T-helper 2 cell treated with Interferon-gamma antibody and Interleukin-4, amounts not matched to agents 5 μg/mL and 100 μg/mL, for 36 hours (primary cell): ENCODE measurements around the gene DOCK4.

Source experiments
- DNase-seq: peaks from one replicate; pipeline ENCODE4 v3.0.0; 2021; ENCODE audit warnings: low spot score
- H3K27ac Mint-ChIP-seq: one replicate; pipeline ENCODE4 v1.8.0; 2021; ENCODE audit warnings: mild to moderate bottlenecking, mixed read lengths
- H3K27me3 Mint-ChIP-seq: one replicate; pipeline ENCODE4 v1.8.0; 2021; ENCODE audit warnings: low read depth, mixed read lengths
- H3K36me3 Mint-ChIP-seq: one replicate; pipeline ENCODE4 v1.8.0; 2021; ENCODE audit warnings: low read depth, mixed read lengths
- H3K4me1 Mint-ChIP-seq: one replicate; pipeline ENCODE4 v1.8.0; 2021; ENCODE audit warnings: low read depth, mixed read lengths
- H3K4me3 Mint-ChIP-seq: one replicate; pipeline ENCODE4 v1.8.0; 2022; ENCODE audit warnings: mild to moderate bottlenecking, moderate library complexity, mixed read lengths
- H3K9me3 Mint-ChIP-seq: one replicate; pipeline ENCODE4 v1.8.0; 2021; ENCODE audit warnings: mixed read lengths

DOCK4 gene

DNA sequence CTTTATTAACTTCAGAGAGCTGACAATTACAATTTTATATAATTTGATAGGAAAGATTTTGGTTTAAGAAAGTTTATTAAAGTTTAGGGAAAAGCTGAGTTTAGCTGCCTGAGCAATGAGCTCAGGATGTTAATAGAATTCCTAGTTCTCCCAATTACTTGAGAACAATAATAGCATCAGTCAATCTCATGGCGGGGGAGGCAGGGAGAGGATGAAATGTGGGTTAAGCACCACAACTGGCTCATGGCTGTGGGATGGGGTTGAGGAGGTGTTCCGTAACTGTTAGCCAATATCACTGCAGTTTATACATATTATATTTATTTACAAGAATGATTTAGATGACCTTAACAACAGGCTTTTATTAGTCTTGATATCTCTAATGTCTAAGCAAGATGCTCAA, 377.0 kb downstream of the DOCK4 start:
- Mint-ChIP-seq H3K9me3 (no peaks in the 10 kb centered on the region), H3K4me3 (no peak overlapping the region), H3K27me3 (no peaks in the 10 kb centered on the region), H3K27ac (no peak overlapping the region), H3K4me1 (no peaks in the 10 kb centered on the region), H3K36me3 (no peaks in the 10 kb centered on the region)
- DNase-seq: no peak

DNA sequence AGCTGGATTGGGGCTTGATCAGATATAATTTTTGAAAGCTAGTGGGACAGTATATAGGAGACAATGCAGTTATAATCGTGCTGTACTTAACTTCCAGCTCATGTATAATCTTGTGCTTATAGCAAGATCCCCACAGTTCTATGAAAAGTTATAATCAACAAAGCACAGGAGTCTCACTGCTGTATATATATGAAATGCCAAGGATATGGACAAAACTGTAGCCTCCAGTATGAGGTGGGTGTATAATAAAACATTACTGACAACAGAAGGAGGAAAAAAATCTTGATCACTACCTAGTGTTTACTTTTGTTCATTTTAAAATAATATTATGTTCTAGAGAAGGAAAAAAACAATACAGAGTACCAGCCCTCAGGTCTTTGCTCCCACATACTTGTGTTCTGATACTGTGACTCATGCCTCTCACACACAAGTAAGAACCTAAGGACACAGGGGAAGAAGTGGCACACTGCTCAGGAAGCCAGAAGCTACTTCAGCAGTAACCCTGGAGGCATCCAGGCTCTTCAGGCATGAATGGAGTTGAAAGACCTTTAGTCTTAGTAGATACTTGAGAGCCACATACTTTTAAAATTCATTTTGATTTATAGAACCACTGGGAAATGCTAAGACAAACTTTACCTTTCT, 378.2 kb downstream of the DOCK4 start:
- H3K27ac Mint-ChIP-seq: no peak overlapping the region
- H3K4me3 Mint-ChIP-seq: no peak overlapping the region
- H3K4me1 Mint-ChIP-seq: no peaks in the 10 kb centered on the region
- no peaks in the 10 kb centered on the region for H3K9me3 Mint-ChIP-seq
- no peak for DNase-seq
- H3K27me3 Mint-ChIP-seq: no peaks in the 10 kb centered on the region
- no peaks in the 10 kb centered on the region for H3K36me3 Mint-ChIP-seq

DNA sequence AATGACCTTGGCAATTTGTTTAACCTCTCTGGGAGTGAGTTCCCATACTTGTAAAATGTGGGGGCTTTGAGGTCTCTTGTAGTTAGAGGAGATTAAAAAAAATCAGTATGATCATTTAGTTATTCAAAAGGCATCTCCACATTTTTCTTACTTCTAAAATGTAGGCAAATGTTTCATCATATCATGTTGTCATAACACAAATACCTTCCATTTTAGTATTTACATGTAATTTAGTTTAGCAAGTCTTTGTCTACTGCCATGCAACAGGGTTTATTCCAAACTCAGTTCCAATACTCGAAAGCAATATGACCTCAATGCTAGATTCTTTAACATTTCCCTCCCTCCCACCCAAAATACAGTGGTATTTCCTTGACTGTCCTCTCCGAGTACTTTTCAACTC, 381.2 kb downstream of the DOCK4 start:
- H3K27ac Mint-ChIP-seq: no peak overlapping the region
- no peaks in the 10 kb centered on the region for H3K36me3 Mint-ChIP-seq
- H3K4me1 Mint-ChIP-seq: no peaks in the 10 kb centered on the region
- no peak for DNase-seq
- no peak overlapping the region for H3K4me3 Mint-ChIP-seq
- H3K27me3 Mint-ChIP-seq: no peaks in the 10 kb centered on the region
- H3K9me3 Mint-ChIP-seq: no peaks in the 10 kb centered on the region

DNA sequence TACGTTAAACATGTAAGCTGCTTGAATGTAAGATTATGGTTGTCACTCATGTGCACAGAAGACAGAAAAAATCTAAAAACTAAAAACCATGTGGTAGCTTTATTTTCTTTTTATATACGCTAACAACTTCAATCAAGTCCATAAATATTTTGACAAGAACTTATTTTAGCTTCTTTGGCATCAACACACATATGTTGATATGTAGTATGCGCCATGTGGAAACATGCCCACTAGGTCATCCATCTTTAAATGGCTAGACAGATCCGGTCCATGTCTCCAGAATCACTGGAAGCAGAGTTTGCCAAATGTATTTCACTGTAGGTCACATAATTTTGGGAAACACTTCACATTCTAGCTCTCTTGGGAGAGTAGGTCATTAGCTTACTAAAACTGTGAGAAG, 382.4 kb downstream of the DOCK4 start:
- Mint-ChIP-seq H3K4me3 (no peak overlapping the region), H3K9me3 (no peaks in the 10 kb centered on the region), H3K27me3 (no peaks in the 10 kb centered on the region), H3K4me1 (no peaks in the 10 kb centered on the region), H3K27ac (no peak overlapping the region), H3K36me3 (no peaks in the 10 kb centered on the region)
- no peak for DNase-seq

DNA sequence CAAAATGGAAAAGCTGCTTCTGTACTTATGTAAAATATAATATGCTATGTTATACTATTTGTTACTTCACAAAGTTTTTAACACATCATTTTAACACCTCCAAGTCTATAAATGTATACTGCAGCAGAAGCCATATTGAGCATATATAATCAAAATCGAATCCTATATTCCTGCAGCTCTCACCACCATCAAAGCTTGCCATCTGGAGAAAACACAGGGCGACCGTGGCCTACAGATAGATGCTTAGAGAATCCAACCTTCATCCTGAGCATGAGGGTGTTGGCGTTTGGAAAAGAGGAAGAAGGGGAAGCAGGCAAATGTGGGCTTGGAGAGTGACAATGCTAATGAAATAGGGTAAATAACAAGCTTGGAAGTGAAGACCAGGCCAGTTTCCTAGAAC, 385.2 kb downstream of the DOCK4 start:
- no peak overlapping the region for H3K4me3 Mint-ChIP-seq
- DNase-seq: no peak
- no peaks in the 10 kb centered on the region for H3K9me3 Mint-ChIP-seq
- H3K4me1 Mint-ChIP-seq: no peaks in the 10 kb centered on the region
- H3K27me3 Mint-ChIP-seq: no peaks in the 10 kb centered on the region
- H3K27ac Mint-ChIP-seq: no peak overlapping the region
- H3K36me3 Mint-ChIP-seq: no peaks in the 10 kb centered on the region

DNA sequence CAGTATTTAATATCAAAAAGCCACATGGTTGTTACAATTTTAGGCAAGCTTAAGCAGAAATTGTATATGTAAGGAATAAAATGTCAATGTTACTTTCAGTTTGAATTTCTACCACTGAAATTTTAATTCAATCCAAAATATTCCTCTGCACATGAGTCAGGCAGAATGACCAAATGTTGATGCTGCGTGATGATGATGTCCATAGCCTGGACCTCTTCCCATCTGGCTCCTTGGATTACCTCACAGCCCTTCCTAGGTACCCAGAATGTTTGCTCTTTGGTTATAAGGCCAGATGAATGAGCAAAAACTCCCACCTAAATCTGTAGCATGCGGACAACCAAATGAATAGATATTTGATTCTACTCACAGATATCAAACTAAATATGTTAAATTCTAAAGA, 385.6 kb downstream of the DOCK4 start:
- no peak overlapping the region for H3K27ac Mint-ChIP-seq
- no peaks in the 10 kb centered on the region for H3K9me3 Mint-ChIP-seq
- no peaks in the 10 kb centered on the region for H3K4me1 Mint-ChIP-seq
- no peaks in the 10 kb centered on the region for H3K36me3 Mint-ChIP-seq
- no peak for DNase-seq
- H3K4me3 Mint-ChIP-seq: no peak overlapping the region
- H3K27me3 Mint-ChIP-seq: no peaks in the 10 kb centered on the region

DNA sequence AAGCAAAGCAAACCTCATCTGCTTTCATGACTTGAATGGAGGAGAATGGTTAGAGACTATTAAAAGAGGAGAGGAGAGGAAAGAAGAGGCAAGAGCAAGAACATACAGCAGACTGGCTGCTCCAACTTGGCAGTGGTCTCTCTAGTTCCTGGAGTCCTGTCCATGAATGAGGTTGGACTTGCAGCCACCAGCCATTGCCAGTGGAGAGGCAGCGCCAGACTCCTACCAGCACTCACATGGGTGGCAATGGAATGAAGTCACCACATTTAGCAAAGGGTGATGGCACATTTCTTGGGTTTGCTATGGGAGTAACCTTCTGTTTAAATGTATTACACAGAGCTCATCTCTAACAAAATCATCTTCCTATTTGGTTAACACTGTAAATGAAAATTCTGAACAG, 386.1 kb downstream of the DOCK4 start:
- Mint-ChIP-seq H3K9me3 (no peaks in the 10 kb centered on the region), H3K27me3 (no peaks in the 10 kb centered on the region), H3K4me1 (no peaks in the 10 kb centered on the region), H3K27ac (no peak overlapping the region), H3K4me3 (no peak overlapping the region), H3K36me3 (no peaks in the 10 kb centered on the region)
- no peak for DNase-seq

DNA sequence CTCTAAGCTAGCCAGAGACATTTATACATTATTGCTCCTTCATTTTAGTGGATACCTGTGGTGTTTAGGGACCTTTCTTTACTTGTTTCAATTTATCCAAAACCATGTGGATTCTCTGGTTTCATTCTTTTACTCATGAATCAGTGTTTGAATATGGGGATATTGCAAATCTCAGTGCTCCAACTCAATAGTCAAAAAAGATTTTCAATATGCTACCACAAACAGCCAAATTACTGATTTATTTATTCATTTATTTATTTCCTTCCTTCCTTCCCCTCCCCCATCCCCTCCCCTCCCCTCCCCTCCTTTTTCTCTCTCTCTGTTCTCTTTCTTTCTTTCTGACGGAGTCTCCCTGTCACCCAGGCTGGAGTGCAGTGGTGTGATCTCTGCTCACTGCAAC, 390.8 kb downstream of the DOCK4 start:
- no peak for DNase-seq
- Mint-ChIP-seq H3K9me3 (no peaks in the 10 kb centered on the region), H3K4me3 (no peak overlapping the region), H3K4me1 (no peaks in the 10 kb centered on the region), H3K36me3 (no peaks in the 10 kb centered on the region), H3K27ac (no peak overlapping the region), H3K27me3 (no peaks in the 10 kb centered on the region)

DNA sequence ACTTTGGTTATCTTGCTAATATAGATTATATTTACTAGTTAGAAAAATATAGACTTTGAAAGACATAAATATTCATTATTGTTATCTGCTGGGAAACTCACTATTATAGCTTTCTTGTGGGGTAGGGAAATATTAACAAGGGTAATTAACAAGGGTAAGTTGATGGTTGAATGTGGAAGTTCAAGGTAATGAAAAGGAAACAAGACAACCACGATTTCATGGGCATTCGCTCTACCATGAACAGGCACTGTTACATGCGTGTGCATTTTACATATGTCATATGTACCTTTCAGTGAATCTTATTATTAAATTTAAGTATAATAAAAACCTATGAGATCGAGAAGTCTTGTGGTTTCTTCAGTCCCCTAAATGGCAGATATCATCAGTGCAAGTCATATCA, 392.9 kb downstream of the DOCK4 start:
- Mint-ChIP-seq H3K9me3 (no peaks in the 10 kb centered on the region), H3K27me3 (no peaks in the 10 kb centered on the region), H3K4me3 (no peak overlapping the region), H3K27ac (no peak overlapping the region), H3K4me1 (no peaks in the 10 kb centered on the region), H3K36me3 (no peaks in the 10 kb centered on the region)
- DNase-seq: no peak

DNA sequence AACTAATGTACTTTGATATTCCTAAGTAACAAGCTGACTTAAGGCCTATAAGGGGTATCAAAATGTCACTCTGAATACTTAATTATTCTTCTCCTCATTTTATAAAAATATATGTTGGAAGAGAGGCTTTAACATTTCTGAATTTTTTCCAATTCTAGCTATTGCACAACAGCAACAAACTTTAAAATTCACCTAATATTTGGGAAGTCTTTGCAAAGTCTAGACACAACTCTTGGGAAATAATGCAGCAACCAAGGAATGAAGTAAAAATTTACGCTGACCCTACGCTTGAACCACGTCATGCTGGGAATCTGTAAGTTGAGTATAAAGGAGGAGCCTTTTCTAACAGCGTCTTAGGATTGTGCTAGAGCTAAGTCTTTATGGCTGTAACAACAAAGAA, 400.0 kb downstream of the DOCK4 start:
- Mint-ChIP-seq H3K4me1 (no peaks in the 10 kb centered on the region), H3K36me3 (no peaks in the 10 kb centered on the region), H3K27ac (no peak overlapping the region), H3K9me3 (peaks cover 11% of the 10 kb centered on the region), H3K27me3 (no peaks in the 10 kb centered on the region), H3K4me3 (no peak overlapping the region)
- DNase-seq: no peak

DNA sequence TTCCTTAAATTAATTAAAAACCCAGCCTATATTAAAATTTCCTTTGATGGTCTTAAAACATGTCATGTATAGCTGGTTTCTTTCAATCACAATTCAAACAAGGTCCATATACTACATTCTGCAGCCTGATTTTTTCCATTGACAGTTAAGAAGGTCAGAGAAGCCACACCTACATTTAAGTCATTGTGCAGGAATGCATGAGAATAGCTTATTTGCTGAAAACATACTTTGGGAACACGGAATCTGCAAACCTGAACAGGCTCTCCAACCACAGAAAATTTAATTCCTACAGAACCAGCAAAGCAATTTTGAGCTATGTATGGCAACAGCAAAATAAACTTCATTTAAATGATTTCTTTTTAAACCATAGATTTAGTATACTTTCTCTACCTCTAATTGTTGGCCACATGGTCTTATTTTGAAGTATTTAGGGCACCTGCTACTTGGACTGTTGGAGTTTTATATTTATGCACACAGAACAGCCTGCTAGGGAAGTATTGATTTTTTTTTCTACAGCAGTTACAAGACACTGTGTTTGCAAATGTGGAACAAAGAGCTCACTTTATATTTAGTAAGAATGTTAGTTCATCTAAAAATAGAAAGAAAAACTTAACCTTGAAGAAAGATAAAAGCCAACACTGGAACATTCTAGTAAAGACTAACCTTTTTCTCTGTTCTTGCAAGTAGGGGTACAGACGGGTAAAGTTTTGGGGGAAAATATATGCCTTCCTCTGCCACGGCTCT, 403.0 kb downstream of the DOCK4 start:
- Mint-ChIP-seq H3K4me1 (no peaks in the 10 kb centered on the region), H3K4me3 (no peak overlapping the region), H3K27me3 (no peaks in the 10 kb centered on the region), H3K36me3 (no peaks in the 10 kb centered on the region), H3K9me3 (peaks cover 33% of the 10 kb centered on the region), H3K27ac (no peak overlapping the region)
- no peak for DNase-seq

DNA sequence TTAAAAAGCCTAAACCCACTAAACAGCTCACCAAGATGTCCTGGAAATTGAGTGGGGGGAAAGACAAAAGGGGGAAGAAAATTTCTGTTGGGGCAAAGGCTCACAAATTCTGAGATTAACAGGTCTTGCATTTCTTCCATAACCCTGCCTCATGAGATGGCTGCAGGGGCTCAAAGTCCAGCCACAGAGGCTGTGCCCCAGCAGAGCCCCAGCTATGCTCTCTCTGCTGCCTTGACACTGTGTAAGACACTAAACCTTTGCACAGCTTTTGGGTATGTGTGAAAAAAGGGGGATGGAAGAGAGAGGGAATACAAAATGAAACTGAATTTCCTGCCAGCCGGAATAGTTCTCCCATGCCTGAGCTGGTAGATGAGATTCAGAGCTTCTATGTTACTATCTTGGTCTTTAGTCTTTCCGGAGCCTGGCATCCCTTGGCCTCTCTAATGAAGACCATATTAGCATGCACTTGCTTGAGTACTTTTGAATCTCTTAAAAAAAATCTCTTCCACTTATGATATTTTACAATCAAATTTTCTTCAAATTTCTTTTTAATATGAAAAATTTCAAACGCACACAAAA, 403.9 kb downstream of the DOCK4 start:
- no peaks in the 10 kb centered on the region for H3K4me1 Mint-ChIP-seq
- H3K27ac Mint-ChIP-seq: no peak overlapping the region
- DNase-seq: no peak
- no peak overlapping the region for H3K4me3 Mint-ChIP-seq
- H3K27me3 Mint-ChIP-seq: no peaks in the 10 kb centered on the region
- peaks cover 40% of the 10 kb centered on the region for H3K9me3 Mint-ChIP-seq
- H3K36me3 Mint-ChIP-seq: no peaks in the 10 kb centered on the region

DNA sequence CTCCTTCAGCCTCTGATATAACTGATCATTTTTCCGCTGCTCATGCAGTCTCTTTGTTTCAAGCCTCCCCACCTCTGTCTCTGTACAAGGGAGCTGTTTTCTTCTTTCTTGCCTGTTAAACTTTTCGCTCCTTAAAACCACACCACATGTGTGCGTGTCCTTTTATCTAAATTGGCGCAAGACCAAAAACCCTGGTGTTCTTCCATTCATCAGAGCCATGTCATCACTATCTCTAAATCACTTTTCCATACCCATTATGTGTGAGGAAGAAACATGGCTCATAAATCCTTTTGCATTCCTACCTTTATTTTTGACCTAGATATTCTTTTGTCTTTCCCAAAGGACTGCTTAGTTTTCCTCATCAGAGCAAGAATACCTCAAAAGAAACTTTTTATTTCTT, 404.9 kb downstream of the DOCK4 start:
- H3K9me3 Mint-ChIP-seq: peaks cover 50% of the 10 kb centered on the region
- H3K36me3 Mint-ChIP-seq: no peaks in the 10 kb centered on the region
- H3K27ac Mint-ChIP-seq: no peak overlapping the region
- no peaks in the 10 kb centered on the region for H3K4me1 Mint-ChIP-seq
- DNase-seq: no peak
- H3K27me3 Mint-ChIP-seq: no peaks in the 10 kb centered on the region
- H3K4me3 Mint-ChIP-seq: no peak overlapping the region

DNA sequence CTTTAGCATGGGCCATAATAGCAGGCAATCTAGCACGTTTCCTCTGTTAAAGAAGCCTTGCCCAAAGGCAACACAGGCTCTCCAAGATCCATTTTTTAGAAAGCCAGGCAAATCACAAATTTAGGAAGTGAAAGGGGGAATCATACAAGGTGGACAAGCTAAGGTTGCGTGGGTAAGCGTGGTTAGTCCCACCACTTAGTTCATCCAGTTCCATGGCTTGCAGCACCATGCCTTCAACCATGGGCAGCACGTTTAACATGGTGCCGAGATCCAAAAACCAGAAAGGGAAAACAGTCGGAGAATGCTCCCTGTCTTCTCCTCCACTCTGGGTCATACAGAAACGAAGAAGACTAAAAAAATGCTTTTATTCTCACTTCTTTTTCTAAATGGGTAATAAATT, 409.5 kb downstream of the DOCK4 start:
- Mint-ChIP-seq H3K4me1 (no peaks in the 10 kb centered on the region), H3K27me3 (no peaks in the 10 kb centered on the region), H3K36me3 (no peaks in the 10 kb centered on the region), H3K4me3 (no peak overlapping the region), H3K27ac (no peak overlapping the region), H3K9me3 (peaks cover 75% of the 10 kb centered on the region)
- DNase-seq: no peak

DNA sequence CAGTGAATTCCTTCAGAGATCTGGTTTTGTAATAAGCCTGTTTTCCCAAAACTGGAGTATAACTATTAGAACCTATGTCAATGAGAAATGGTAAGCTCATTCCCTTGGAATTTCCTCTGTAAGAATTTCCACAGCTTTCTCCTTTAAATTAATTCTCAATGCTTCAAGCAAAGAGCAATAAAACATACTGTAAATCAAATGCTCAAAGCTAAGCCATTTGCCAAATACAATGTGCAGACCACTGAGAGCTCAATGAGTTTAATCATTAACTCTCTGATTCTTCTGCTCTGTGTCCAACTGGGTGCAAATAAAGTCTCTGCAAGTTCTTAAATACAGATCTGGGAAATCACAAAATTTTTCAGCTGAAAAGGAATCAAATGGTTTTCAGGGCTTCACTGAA, 416.3 kb downstream of the DOCK4 start:
- no peaks in the 10 kb centered on the region for H3K27me3 Mint-ChIP-seq
- DNase-seq: no peak
- H3K4me3 Mint-ChIP-seq: no peak overlapping the region
- no peaks in the 10 kb centered on the region for H3K4me1 Mint-ChIP-seq
- H3K9me3 Mint-ChIP-seq: peaks cover 23% of the 10 kb centered on the region
- no peaks in the 10 kb centered on the region for H3K36me3 Mint-ChIP-seq
- H3K27ac Mint-ChIP-seq: no peak overlapping the region
